ENCODE data around the gene PRLR.
"Not testable (repeated sequence)": the region's sequence is repeated elsewhere in the genome, so short reads cannot be mapped to it uniquely, and the experiment has no call there.

Gene PRLR

DNA sequence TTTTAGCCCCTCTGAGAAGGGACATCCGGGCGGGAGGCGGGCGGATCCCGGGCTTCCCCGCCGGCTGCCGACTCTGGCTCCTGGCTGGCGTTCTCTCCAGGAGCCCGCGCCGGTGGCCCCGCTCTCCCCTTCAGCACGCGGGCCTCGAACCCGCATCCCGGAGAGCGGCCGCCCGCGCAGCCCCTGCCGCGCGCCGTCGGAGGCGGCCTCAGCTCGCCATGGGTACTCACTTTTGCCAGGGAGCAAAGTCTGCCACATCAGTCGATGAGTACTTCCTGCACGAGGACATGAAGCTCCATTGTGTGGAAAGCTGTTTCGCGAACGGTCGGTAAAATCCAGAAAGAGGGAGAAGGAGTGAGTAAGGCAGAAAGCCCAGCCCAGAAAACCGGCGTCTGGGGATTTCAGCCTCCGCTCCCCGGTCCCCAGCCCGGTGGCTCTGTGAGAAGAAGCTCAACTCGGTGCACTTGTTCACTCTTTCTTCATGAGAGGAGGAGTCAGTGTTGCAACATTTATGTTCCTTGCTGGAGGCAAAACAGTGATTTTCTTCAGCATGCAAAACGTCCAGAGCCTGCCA lies at the start of gene PRLR:
Gene PRLR, minus strand, starts transcription at position 450 of the 574 bp plus-strand sequence. CDS start 140,867 bp downstream, outside the sequence.
- DNase-seq: no peak

DNA sequence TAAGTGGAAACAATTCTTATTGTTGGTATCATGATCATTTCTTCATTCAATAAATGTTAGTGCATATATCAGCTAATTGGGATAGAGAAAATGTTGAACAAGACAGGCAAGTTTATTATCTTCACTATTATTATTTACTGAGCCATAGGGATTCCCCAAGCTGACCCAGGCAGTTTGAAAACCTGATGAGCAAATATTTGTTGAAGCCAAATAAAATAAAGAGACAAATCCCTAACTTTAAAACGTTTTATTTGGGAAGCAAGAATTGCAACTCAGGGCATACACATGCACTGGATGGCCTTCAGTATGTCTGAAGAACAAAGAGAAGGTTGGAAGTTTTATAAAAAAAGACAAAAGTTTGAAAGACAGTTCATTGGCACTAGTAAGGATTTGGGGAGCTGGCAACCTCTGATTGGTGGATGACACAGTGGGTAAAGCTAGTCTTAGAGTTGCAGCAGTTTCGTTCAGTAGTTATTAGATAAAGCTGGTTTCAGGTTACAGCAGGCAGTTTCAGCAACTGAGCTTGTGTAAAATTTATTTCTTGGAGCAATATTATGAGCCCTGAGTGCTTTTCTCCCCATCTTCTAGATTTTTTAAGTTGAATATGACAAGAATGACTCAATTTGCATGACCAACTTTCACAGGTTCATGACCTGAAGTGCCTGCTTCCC lies 44.7 kb upstream of the PRLR start:
- DNase-seq: no peak

DNA sequence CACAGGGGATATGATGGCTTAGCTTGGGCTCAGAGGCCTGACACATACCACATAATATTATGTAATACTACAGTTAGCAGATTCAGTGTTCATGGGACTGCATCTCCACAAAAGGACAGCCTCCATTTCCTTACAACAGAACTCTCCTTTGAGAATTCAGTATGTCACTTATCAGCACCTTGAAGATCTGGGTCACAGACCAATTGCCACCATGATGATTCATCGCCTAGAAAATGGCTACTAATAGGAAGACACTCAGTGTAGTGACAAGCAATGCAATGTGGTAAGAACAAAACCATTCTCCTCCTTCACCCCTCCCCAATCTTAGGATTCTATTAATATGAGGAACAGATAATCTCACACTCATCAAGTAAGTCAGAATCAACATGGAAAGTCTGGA lies 38.7 kb upstream of the PRLR start:
- no peak for DNase-seq

DNA sequence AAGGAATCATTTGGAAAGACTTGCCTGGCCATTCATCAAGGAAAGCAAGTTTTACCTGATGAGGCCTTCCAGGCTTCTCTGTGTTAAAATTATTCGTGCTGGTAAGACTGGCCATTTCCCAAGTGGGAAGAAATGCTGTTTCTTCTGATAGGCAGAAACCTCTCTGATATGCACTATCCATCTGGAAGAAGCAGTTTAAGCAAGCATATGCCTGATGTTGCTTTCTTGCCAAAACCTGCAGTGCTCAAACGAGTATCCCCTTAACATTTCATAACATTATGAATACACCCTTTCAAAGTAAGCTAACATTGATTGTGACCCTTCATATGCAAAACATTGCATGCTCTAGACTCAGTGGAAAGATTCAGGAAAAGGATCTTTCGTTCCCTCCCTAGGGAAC lies 36.0 kb upstream of the PRLR start:
- no peak for DNase-seq

DNA sequence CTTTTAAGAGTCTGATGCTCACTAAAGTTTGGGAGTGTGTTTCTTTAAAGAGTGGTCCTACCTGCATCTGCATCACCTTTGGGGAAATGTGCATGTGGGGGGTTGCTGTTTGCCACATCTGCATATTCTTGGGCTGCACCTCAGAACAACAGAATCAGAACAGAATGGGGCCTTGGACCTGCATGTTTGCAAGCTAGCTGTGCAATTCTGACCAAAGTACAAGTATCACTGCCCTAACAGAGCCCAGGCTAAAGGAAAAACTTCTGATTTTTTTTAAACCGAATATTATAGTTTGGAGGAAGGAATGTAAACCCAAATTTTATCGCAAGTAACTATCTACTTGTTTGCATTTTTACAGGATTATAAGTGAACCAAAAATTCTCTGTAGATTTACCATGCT lies 34.2 kb upstream of the PRLR start:
- no peak for DNase-seq

DNA sequence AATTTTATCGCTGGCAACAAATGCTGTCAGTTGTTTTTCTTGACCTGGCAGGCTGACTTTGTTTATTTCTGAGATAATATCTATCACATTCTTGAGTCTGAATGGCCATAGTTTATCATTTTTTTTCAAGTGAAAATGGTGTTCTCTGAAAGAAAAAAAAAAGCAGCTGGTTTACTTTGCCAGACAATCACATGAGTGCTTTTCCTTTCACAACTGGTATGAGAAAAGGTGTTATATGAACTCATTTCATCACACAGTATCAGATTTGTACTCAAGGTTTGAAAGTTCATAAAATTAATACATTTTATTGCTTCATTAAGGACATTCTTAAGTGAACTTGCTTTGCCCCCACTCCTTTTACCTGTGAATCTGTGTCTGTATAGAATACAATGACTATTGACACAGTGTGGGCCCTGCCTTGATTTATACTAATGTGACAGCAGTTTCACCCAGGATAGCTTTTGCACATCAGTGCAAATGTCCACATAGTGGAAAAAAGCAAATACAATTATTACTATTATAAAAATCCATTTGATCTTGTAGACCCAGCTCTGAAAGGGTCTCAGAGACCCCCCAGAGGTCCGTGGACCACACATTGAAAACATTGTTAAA lies 33.1 kb upstream of the PRLR start:
- no peak for DNase-seq

DNA sequence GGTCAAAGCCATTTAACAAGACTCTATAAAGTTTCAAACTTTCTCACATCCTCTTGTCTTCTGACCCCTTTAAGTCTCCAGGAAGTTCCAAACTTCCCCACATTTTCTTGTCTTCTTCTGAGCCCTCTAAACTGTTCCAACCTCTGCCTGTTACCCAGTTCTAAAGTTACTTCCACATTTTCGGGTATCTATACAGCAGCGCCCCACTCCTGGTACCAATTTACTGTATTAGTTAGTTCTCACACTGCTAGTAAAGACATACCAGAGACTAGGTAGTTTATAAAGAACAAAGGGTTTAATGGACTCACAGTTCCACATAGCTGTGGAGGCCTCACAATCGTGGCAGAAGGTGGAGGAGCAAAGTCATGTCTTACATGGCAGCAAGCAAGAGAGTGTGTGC lies 23.3 kb upstream of the PRLR start:
- no peak for DNase-seq

DNA sequence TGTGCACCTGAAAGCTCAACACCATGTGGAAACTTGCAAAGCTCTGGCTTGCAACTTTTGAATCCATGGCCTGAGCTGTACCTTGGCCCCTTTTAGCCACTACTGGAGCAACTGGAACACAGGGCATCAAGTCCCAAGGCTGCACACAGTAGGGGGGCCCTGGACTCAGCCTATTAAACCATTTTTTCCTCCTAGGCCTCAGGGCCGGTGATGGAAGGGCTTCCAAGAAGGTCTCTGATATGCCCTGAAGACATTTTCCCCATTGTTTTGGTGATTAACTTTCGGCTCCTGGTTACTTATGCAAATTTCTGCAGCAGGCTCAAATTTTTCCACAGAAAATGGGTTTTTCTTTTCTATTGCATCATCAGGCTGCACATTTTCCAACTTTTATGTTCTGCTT lies 22.7 kb upstream of the PRLR start:
- no peak for DNase-seq

DNA sequence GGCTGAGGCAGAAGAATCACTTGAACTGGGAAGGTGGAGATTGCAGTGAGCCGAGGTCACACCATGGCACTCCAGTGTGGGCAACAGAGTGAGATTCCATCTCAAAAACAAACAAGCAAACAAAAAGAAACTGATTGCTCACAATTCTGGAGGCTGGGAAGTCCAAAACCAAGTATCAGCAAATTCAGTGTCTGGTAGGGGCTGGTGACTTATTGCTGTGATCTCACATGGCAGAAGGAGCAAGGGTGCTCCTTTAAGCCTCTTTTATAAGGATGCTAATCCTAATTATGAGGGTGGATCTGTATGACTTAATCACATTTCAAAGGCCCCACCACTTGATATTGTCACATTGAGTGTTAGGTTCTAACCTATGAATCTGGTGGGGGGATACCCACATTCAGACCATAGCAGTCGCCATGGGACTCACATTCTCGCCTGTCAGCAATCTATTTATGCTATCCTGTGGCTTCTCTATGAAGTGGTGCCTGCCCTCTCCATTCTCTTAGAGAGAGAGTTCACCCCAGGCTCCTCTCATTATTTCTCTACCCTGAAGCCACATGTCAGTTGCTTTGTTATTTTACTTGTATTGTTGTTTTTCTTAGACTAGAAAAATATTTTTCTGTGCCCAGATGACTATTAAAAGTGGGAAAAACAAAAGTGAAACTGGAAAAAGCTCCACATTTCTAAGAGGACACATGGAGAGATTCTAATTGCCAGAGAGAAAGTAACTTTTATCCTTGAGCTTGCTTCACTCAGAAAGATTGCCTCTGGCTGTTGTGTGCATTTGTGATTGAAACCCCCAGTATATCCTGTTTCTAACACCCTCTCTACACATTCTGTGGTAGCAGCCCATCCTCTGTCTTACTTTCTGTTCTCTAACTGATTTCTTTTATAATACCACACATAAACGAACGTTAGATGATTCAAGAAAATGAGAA lies 18.8 kb upstream of the PRLR start:
- no peak for DNase-seq

DNA sequence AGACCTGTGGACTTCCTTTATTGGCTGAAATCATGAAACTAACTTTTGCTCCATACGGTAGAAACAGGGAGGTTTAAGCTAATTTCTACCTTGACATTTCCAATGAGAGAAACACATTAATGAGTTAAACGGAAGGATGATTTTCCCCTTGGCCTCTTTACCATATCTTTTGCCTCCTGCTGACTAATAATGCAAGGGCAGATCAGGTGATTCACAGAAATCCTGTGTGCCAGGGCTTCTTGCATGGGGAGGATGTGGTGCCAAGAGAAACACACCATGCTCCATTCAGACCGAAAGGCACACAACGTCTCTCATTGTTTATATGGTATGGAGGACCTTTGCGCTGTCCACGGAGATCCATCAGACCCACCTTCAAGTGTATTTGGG lies 17.4 kb upstream of the PRLR start:
- no peak for DNase-seq

DNA sequence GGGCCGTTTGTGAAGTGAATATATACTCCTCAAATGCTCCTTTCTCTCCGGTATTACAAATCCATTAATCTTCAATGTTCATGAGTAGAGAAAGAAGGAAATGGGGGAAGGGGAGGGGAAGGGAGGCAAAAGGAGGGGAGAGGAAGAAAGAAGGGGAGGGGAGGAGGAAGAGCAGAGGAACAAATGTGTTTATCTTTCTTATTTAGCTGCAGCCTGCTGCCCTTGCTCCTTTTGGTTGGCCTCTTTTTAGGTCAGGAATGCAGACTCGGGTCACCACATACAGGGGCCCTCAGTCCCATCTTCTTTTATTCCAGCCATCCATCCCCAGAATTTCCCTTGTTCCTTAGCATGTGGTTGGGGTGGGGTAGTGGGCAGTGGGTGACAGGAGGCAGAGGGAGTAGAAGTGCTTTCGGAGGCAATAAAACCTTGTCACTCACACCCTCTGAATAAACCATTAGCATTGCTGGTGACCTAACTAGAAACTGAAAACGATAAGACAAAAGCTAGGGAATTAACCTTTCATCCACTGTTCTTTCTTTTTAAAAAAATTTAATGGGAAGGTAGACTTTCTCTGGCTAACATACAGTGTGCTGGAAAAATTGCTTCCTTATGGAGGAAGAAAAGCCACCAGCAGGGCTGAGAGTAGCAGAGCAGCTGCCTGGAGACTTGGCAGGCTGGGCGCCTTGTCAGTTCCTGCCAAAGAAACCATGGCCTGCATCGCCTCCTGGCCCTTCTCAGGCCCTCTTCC lies 16.8 kb upstream of the PRLR start:
- DNase-seq: no peak

DNA sequence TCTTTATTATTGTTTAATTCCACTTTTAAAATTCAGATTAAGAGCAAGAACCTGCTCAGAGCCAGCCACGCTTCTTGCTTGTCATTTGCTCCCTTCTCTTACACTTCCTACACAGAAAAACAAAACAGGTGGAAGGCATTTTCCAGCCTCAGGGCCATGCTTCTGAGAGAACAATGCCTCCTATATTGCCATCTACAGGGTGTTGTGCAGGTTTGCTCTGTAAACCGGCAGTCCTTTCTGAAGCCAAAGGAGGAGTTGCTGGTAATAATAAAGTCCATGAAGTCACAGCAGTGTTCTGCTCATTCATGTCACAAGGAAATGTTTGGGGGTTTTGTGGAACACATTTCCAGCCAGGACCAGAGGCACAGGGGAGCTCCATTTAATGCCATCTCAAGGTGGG lies 16.1 kb upstream of the PRLR start:
- no peak for DNase-seq

DNA sequence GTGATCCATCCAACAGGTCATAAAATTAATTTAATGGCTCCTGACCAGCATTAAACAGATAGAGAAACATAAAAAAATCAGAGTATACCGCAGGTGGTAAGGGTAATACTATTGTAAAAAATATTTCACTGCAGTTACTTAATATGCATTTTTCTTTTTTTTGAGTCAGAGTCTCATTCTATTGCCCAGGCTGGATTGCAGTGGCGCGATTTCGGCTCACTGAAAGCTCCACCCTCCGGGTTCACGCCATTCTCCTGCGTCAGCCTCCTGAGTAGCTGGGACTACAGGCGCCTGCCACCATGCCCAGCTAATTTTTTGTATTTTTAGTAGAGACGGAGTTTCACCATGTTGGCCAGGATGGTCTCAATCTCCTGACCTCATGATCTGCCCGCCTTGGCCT lies 15.1 kb upstream of the PRLR start:
- DNase-seq: not testable (repeated sequence)

DNA sequence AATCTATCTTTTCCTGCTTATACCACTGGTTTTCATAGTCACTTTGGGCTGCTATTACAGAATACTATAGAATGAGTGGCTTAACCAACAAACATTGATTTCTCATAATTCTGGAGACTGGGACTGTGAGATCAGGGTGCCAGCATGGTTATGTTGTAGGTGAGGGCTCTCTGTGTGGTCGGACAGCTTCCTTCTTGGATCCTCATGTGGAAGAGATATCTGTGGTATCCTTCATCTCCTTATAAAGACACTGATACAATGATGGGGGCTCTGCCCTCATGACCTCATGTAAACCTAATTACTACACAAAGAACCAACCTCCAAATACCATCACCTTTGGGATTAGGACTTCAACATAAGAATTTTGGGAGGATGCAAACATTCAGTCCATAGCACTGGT lies 13.9 kb upstream of the PRLR start:
- no peak for DNase-seq

DNA sequence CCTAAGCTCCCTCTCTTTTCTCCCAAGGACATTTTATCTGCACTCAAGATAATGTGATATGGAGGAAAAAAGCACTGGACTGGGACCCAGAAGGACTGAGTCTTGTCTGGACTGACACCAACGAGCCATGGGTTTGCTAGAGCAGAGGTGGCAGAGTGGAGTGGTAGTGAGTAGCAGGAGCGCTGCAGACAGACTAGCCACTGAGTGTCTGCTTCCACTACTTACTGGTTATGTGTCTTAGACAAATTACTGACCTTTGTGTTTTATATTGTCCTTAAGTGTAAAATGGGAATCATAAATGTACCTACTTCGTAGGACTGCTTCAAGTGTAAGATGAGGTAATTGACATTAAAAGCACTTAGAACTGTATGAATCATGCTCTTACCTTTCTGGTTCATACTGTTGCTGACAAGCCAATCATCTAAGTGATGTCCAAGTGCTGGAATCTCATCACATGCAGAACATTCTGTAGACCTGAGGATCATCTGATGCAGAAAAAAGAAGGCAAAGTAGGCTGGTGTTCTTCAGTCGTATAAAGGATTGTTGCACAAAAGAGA lies 12.5 kb upstream of the PRLR start:
- no peak for DNase-seq

DNA sequence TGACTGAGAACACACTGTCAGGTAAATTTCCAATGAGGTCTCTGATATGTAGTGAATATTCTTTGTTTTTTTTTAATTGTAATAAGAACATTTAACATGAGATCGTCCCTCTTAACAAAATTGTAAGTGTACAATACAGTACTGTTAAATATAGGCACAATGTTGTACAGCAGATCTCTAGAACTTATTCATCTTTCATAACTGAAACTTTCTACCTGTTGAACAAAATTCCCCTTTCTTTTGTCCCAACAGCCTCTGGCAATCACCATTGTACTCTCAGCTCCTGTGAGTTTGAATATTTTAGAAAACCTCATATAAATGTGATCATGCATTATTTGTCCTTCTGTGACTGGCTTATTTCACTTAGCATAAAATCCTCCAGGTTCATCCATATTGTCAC lies 10.6 kb upstream of the PRLR start:
- DNase-seq: no peak

DNA sequence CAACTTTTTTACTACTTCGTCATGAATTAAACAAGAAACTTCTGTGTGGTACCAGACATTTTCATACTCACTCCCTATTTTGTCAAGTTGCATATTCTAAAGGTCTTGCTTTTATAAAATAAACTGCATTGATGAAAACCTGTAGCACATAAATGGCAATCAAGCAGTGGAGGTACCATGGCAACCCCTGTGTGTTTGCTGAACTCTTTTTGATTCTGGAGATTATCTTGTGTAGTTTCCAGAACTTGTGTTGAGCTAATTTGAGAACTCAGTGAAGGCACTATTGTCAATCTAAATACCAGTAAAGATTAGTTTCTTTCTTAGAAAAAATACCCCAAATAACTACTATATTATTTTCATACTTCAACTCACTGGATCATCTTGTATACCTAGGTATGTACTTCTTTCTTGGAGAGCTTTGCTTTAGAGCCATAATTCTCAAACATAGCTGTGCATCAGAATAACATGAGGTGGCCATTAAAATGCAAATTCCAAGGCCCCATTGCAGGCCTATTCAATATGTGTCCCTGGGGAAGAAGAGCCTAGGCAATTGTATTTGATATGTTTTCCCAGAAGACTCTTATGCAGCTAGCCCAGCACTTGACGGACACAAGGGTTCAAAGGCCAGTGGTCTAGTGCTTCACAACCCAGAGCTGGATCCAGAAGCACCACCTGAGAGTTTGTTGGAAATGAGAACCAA lies 9.8 kb upstream of the PRLR start:
- DNase-seq: no peak

DNA sequence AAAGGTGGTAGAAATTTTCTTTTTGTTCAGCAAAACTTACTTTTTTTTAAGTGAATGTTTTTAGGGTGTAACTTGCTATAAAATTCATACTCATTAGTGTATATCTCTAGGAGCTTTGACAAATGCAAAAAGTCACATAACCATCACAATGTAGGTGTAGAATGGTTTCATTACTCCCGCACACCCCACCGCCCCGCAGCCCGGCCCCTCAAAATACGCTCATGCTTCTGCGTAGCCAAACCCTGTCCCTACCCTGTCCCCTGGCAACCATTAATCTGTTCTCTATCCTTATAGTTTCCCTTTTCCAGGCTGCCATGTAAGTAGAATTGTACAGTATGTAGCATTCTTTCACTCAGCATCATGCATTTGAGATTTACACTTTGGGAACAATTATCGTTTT lies 9.2 kb upstream of the PRLR start:
- DNase-seq: no peak

DNA sequence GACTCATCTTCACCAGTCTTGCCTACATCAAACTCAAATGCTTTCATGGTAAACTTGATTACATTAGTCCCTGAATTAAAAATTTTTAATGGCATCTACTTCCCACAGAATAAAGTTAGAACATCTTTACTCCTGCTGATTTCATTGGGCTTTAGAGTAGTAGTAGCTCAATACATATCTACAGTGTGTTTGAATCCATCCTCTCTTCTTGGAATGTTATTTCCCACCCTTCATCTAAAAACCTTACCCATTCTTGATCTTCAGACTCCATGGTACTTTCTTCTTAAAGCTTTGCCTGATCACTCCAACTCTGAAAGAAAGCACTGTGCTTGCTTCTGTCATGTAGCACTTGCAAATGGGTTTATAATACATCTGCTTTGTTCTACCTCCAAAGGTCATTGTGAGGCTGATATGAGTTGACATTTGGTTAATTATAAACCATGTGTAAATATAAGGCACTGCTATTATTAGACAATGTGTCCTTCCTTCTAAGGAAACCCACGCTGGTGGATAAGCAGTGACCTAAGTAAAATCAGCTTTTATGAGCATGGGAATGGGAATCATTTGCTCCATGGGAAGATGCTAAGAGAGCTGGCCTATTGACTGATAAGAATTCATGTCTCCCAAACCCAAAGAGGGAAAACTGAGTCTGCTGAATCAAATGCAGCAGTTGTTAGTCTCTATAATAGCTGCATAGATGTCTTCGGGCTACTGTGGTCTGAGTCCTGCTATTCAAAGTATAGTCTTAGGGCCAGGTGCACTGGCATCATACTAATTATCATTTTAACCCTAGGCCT lies 7.5 kb upstream of the PRLR start:
- no peak for DNase-seq

DNA sequence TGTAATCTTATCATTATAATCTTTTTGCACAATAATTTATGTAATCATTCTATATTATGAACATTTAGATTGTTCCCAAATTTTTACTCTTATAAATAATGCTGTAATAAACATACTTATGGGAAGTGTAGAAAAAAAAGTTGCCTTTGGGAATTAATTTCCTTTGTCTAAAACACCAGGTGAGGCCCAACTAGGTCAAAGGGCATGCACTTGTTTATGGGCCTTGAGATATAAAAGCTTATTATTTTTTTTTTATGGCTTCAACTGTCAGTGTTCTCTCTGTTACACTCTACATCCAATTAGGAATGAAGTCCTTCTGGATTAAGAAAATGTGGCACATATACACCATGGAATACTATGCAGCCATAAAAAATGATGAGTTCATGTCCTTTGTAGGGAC lies 6.5 kb upstream of the PRLR start:
- no peak for DNase-seq

DNA sequence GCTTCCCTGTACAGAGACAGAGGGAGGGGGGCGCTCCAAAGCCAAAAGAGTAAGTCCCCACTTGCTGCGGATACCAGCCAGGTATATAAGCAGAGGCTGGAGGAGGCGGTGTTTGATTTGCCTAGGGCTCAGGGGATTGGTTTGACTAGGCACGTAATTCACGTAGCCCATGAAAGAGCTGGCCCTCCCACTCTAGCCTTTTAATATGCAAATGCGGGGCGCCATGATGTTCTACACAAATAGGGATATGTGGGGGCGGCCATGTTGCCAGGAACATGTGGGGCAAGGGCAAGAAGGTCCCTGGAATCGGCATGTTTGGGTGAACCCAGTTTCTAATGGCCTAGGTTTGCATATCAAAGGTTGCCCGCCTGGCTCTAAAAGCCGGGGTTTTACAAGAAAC lies 3.3 kb upstream of the PRLR start:
- DNase-seq: no peak

Data from DMS79 (cell line).